ENCODE measurements around the gene TFEB. TPM values are rescaled to one million over a fixed set of nuclear protein-coding genes. Genes with fewer than 3 reads are reported as not detected.

The TFEB gene
- total and polyA plus RNA-seq, 10 of the 15 experiments (the other 5 are each of a cell fraction or from before 2014, with no cell fraction given) = 0.84 to 108 (median 60.8) TPM

- no peak overlapping the region for H3K4me2 ChIP-seq (ENCODE audit: control insufficient read depth, insufficient read depth)
- H3K4me3 ChIP-seq = no peak overlapping the region
- no peak overlapping the region for H3K27ac ChIP-seq (ENCODE audit: control insufficient read depth, insufficient read depth)
- RAD21 ChIA-PET (ENCODE audit: unreplicated experiment) = interaction anchor here (2.4 kb wide), 1 partner anchor 31 kb away, joined by 10 read pairs; no protein-coding TSS in a partner anchor
- POLR2A ChIA-PET = interaction anchor here (0.6 kb wide), 1 partner anchor 60 kb away, joined by 3 read pairs; no protein-coding TSS in a partner anchor
- SMC1A ChIA-PET (ENCODE audit: uncharacterized antibody, unreplicated experiment) = interaction anchor here (1.2 kb wide), 1 partner anchor 135 kb away, joined by 3 read pairs; no protein-coding TSS in a partner anchor
- no peaks in the 10 kb centered on the region for H4K20me1 ChIP-seq (ENCODE audit: control insufficient read depth, insufficient read depth)
- no peak for TF ChIP-seq E2F4 (IDR thresholded peaks at IDR 0.05; ENCODE audit: low read depth, low read length)
- TF ChIP-seq MYC (IDR thresholded peaks at IDR 0.05; ENCODE audit: insufficient read depth, insufficient read length, insufficient replicate concordance, low read length, severe bottlenecking) = no peak
- no peak for TF ChIP-seq SIN3A (IDR thresholded peaks at IDR 0.05; ENCODE audit: low read depth, low read length)
- TF ChIP-seq HDAC6 (IDR thresholded peaks at IDR 0.05; ENCODE audit: unreplicated experiment) = no peak
- TF ChIP-seq NFIC (IDR thresholded peaks at IDR 0.05; ENCODE audit: low read depth, low read length) = no peak
- TF ChIP-seq EP300 (IDR thresholded peaks at IDR 0.05; ENCODE audit: borderline replicate concordance in 1 of 2, control insufficient read depth in 1 of 2, low read depth in 2 of 2, low read length in 2 of 2) = no peak
- no peak for TF ChIP-seq LARP7 (IDR thresholded peaks at IDR 0.05)
- no peak for TF ChIP-seq SMAD5 (IDR thresholded peaks at IDR 0.05; ENCODE audit: low read depth)
- TF ChIP-seq IRF3 (IDR thresholded peaks at IDR 0.05) = no peak
- no peak for TF ChIP-seq RELB (IDR thresholded peaks at IDR 0.05; ENCODE audit: low read depth)
- H3K79me2 ChIP-seq (ENCODE audit: control insufficient read depth, insufficient read depth, low read length) = peaks cover 27% of the 10 kb centered on the region
- no peak overlapping the region for H2AFZ ChIP-seq (ENCODE audit: control insufficient read depth, low read depth, low read length)
- H3K9ac ChIP-seq (ENCODE audit: control insufficient read depth, insufficient read depth, low read length) = no peak overlapping the region
- intact Hi-C loops (cut with micrococcal nuclease; ENCODE audit: unreplicated experiment) = loop anchor here (10.0 kb wide), 1 partner anchor 662 kb away; the partner anchor contains the start of genes NFYA and OARD1
- DNase-seq (ENCODE audit: low read depth, low spot score) = no peak
- 66% methylated on average over 13 of the region's 13 CpGs for WGBS (ENCODE audit: insufficient coverage, insufficient replicate concordance, low lambda C conversion rate, missing lambda C conversion rate)
- H3K36me3 ChIP-seq (ENCODE audit: control insufficient read depth in 2 of 2, insufficient read depth in 2 of 2, low read length in 1 of 2) = no peaks in the 10 kb centered on the region
- no peaks in the 10 kb centered on the region; the same call in 1 of the 2 replicates for H3K4me1 ChIP-seq (ENCODE audit: control insufficient read depth, insufficient read depth, low read length)
- no TSS peak for BruUV-seq (replicated peaks)
- FAIRE-seq = no peak
- in situ Hi-C loops (cut with MboI) = no loop called here
- ATAC-seq = no peak
- CTCF ChIA-PET = interaction anchor here (1.0 kb wide), 2 partner anchors 32 to 185 kb away, joined by 3 to 4 read pairs; no protein-coding TSS in a partner anchor
- H3K9me3 ChIP-seq (replicated peaks; ENCODE audit: control insufficient read depth, insufficient read depth, low read length) = no peaks in the 10 kb centered on the region
- H3K27me3 ChIP-seq (replicated peaks in 1 of 2; ENCODE audit: control insufficient read depth in 2 of 2, insufficient read depth in 2 of 2, low read length in 1 of 2) = no peaks in the 10 kb centered on the region; a peak in 1 of 4 replicates
Measured at GRCh38 chr6:41736800-41737555, 1.6 kb upstream of the TFEB start.

All from GM12878 (cell line).